WERI-Rb-1 (cell line): ENCODE data around the gene SLC5A6.

Source experiments
- DNase-seq: peaks from one replicate; pipeline ENCODE4 v3.0.0-alpha.2; 2020
- H3K27ac ChIP-seq: fragments of 250-450 bp; sonication (Bioruptor Pico); 2 replicates; pipeline ENCODE4 v1.5.1; 2020; ENCODE audit warnings: mild to moderate bottlenecking, moderate library complexity
- H3K27me3 ChIP-seq: fragments of 250-450 bp; sonication (Bioruptor Pico); 2 replicates; pipeline ENCODE4 v1.5.1; 2021; ENCODE audit warnings: mild to moderate bottlenecking, low read depth, moderate library complexity; ENCODE audit not compliant: insufficient read depth, severe bottlenecking
- H3K36me3 ChIP-seq: fragments of 250-450 bp; sonication (Bioruptor Pico); 2 replicates; pipeline ENCODE4 v1.5.1; 2020; ENCODE audit warnings: mild to moderate bottlenecking, moderate library complexity
- H3K4me3 ChIP-seq: 2 replicates; pipeline ENCODE4 v1.5.1; 2011; ENCODE audit warnings: low read depth, mild to moderate bottlenecking, control low read depth, low read length
- H3K9me3 ChIP-seq: fragments of 250-450 bp; sonication (Bioruptor Pico); 2 replicates; pipeline ENCODE4 v1.5.1; 2021; ENCODE audit warnings: mild to moderate bottlenecking, moderate library complexity; ENCODE audit not compliant: severe bottlenecking
- CTCF ChIP-seq: IDR thresholded peaks from 2 replicates; pipeline ENCODE4 v1.5.1; 2011; ENCODE audit warnings: low read depth, mild to moderate bottlenecking, control low read depth, inconsistent platforms, low read length

The SLC5A6 gene

DNA sequence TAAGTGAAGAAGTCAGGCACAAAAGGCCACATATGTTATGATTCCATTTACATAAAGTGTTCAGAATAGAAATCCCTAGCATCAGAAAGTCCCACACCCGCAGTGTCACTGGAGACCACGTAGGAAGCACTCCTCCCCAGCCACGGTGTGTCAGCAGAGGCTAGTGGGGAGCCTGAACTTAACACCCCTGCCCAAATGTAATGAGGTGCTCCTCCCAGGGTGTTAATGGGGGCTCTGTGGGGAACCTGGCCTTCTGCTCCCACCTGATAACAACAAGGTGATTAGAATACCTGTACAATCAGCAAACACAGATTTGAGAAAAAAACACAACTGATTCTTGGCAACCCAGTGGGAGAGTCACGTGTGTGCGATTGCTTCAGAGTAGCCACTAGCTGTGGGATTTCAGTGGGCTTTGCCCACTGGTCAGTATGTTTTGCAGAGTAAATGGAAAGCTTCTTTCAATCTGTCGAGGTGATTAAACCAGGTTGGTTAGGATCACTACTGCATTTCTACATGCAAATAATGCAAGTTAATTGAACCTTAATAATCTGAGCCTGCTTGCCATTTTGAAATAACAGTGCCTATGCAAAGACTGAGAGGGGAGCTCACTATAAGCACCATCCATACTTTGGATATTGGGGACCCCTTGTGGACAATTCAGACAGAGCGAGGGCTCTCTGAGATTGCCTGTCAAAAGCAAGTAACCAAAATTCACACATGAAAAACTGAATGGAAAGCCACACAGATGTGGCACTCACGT, 20.8 kb downstream of the SLC5A6 start:
- Histone ChIP-seq H3K4me3 (no peak overlapping the region), H3K9me3 (no peaks in the 10 kb centered on the region), H3K36me3 (no peaks in the 10 kb centered on the region), H3K27me3 (no peaks in the 10 kb centered on the region), H3K27ac (no peak overlapping the region)
- peak; percentile 81 for TF ChIP-seq CTCF
- peak; percentile 80 for DNase-seq

- DNase-seq: no peak
- Histone ChIP-seq H3K36me3 (no peaks in the 10 kb centered on the region), H3K27ac (no peak overlapping the region), H3K27me3 (no peaks in the 10 kb centered on the region), H3K9me3 (no peaks in the 10 kb centered on the region), H3K4me3 (no peak overlapping the region)
- TF ChIP-seq CTCF: no peak
Measured at GRCh38 chr2:27189989-27190388, 22.1 kb downstream of the SLC5A6 start.

DNA sequence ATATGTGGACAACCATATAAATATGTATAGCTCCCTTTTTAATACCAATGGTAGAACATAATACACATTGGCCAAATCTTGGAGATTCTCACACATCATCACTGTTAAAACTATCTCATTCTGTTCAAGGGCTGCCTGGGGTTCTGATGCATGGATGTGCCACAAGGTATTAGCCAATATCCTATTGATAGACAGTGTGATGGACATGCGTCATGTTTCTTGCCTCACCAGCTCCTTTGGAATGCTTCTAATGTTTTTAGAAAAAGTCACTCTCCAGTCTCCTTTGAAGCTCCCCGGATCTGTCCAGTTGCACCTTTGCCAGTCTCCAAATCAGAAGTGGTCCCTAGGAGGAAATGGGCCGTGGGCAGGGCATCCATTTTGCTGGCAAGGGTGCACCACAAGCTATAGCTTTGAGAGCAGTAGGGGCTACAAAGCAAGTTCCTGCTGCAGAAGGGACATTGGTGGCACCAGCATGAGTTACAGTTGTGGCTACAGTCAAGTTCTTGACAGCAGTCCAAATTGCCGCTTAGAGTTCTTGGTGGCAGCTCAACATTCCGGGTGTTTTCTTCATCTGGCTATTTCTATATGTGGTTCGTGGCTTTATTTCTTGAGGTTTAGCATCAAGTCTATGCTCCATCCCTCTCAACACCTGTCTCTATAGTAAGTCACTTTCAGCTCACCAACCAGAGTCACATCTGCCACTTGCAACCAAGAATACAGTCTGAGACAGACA, 25.3 kb downstream of the SLC5A6 start:
- no peak overlapping the region for H3K4me3 ChIP-seq
- no peak for TF ChIP-seq CTCF
- H3K27ac ChIP-seq: no peak overlapping the region
- no peak for DNase-seq
- no peaks in the 10 kb centered on the region for H3K27me3 ChIP-seq
- no peaks in the 10 kb centered on the region for H3K9me3 ChIP-seq
- no peaks in the 10 kb centered on the region for H3K36me3 ChIP-seq

- TF ChIP-seq CTCF: no peak
- Histone ChIP-seq H3K27me3 (no peaks in the 10 kb centered on the region), H3K36me3 (no peaks in the 10 kb centered on the region), H3K27ac (peak overlapping the region; percentile 39), H3K4me3 (no peak overlapping the region), H3K9me3 (no peaks in the 10 kb centered on the region)
- DNase-seq: peak; percentile 56
Measured at GRCh38 chr2:27185331-27186026, 26.6 kb downstream of the SLC5A6 start.

DNA sequence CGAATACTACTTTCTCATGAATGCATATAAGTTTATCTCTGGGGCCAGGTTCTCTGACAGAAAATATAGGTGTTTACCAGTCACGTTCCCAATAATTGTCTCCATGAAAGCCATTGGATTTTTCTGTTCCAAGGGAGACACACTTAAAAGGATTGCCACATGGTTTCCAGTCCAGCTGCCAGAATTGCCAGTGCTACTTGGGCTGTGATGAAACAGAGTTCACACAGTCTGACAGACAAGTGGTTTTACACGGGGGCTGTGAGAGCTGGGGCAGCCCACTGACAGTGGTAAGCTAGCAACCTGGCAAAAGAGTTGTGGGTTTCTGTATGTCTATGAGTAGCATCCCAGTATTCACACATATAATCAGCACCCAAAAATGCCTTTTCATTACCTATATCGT, 28.0 kb downstream of the SLC5A6 start:
- Histone ChIP-seq H3K36me3 (no peaks in the 10 kb centered on the region), H3K27me3 (no peaks in the 10 kb centered on the region), H3K27ac (no peak overlapping the region), H3K4me3 (no peak overlapping the region), H3K9me3 (no peaks in the 10 kb centered on the region)
- no peak for TF ChIP-seq CTCF
- no peak for DNase-seq
